GF-D8 (cell line): ENCODE measurements around the gene FGD4.

ENCODE experiments used
- DNase-seq: peaks from one replicate; lab custom pipeline; 2025; lab: John Stamatoyannopoulos, UW

The FGD4 gene

GRCh38 chr12:32407795-32408194 is 8.4 kb downstream of the FGD4 start:
- DNase-seq: no peak

GRCh38 chr12:32413412-32413811 is 14.1 kb downstream of the FGD4 start:
- DNase-seq: no peak

DNA sequence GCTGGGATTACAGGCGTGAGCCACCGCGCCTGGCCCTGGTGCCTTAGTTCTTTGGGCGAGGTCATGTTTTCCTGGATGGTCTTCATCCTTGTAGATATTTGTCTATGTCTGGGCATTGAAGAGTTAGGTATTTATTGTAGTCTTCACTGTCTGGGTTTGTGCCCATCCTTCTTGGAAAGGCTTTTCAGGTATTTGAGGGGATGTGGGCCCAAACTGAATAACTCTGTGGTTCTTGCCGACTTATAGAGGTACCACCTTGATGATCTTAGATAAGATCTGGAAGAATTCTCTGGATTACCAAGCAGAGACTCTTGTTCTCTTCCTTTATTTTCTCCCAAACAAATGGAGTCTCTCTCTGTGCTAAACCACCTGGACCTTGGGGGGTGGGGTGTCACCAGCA is 18.9 kb downstream of the FGD4 start:
- no peak for DNase-seq

DNA sequence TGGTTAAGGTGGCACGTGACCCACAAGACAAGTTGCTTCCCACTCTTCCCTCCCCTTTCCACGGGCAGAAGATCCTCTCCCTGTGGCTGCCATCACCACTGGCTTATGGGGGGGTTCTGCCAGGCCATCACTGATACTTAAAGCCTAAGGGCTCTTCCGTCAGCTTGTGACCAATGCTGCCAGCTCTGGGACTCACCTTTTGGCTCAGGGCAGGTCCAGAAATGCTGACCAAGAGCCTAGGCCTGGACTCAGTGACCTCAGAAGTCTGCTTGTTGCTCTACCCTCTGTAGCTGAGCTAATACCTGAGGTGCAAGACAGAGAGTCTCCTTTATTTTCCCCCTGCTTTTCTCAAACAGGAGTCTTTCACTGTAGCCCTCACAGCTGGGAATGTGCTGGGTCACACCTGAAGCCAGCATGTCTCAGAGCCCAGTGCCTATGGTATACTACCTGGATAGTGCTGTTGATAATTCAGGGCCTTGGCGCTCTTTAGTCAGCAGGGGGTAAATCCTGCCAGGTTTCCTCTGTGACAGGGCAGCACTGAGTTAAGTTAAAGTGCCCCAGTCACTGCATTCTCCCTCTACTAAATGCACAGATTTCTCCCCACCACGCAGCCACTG is 19.7 kb downstream of the FGD4 start:
- no peak for DNase-seq

GRCh38 chr12:32419520-32419960 is 20.2 kb downstream of the FGD4 start:
- no peak for DNase-seq

- DNase-seq: no peak
These were observed 21.0 kb downstream of the FGD4 start for GRCh38 chr12:32420356-32420755.

- DNase-seq: no peak
These were observed 24.2 kb downstream of the FGD4 start for GRCh38 chr12:32423559-32423958.

- DNase-seq: no peak
These were observed 31.7 kb downstream of the FGD4 start for GRCh38 chr12:32431025-32431424.

GRCh38 chr12:32435921-32436705 is 36.8 kb downstream of the FGD4 start:
- DNase-seq: no peak

DNA sequence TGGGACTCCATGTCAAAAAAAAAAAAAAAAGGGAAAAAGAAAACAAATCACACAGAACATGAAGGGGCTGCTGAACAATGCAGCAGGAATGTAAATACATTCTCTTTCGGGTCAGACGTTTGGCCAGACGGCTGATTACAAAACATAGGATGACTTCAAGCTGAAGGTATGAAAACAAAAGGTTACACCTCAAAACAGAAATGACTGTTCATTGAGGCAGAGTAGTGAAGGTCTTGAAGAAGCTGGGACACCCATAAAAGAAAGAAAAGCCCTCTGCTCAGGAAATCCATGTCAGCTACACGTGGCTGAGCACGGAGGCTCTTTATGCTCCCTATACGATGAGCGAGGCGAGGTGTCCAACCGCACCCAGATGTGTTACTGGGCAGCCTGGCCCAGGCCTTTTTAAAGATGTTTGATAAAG is 37.7 kb downstream of the FGD4 start:
- DNase-seq: no peak

DNA sequence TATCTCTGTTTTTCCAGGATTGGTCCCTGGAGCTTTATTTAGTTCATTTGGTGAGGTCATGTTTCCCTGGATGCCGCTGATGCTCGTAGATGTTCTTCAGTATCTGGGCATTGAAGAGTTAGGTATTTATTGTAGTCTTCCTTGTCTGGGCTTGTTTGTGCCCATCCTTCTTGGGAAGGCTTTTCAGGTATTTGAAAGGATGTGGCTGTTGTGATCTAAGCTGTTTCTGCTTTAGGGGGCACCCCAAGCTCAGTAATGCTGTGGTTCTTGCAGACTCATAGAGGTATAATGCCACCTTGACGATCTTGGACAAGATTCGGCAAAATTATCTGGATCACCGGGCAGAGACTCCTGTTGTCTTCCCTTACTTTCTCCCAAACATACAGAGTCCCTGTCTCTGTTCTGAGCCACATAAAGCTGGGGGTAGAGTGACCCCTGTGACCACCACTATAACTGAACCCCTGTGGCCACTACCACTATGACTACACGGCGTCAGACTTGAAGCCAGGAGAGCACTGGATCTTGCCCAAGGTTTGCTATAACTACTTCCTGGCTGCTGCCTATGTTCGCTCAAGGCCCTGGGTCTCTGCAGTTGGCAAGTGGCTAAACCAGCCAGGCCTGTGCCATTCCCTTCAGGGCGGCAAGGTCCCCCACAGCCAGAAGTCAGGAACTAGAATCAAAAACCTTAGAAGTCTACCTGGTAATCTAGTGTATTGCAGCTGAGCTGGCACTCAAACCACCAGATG is 40.9 kb downstream of the FGD4 start:
- no peak for DNase-seq

DNA sequence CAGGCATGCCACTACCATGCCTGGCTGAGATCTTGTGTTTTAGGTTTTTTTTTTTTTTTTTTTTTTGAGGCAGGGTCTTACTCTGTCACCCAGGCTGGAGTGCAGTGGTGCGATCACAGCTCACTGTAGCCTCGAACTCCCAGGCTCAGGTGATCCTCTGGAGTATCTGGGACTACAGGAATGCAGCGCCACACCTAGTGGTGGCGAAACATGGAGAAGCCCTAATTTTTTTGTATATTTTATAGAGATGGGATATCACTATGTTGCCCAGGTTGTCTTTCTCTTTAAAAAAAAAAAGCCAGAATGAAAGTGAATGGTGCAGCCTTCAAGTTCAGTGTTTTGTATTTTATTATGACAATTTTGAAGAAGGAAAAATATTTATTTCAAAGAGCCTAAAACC is 44.1 kb downstream of the FGD4 start:
- DNase-seq: no peak

- no peak for DNase-seq
These were observed 45.5 kb downstream of the FGD4 start for GRCh38 chr12:32444895-32445294.

GRCh38 chr12:32445356-32445755 is 46.0 kb downstream of the FGD4 start:
- DNase-seq: no peak

- DNase-seq: no peak
These were observed 47.2 kb downstream of the FGD4 start for GRCh38 chr12:32446316-32447119.

DNA sequence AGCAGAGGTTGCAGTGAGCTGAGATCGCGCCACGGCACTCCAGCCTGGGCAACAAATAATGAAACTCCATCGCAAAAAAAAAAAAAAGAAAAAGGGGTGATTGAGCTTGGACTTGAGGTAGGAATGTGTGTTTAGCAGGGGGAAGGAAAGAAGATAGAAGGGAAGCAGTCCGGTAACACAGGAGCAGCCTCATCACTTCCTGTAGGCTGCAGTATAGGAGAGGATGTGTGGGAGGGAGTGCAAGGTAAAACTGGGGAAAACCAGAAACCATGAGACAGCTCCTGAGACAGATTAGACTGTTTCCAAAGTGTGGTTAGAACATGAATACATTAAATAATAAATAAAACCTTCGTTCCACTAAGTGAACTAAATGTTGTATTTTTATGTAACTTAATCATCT is 49.2 kb downstream of the FGD4 start:
- DNase-seq: no peak

GRCh38 chr12:32450363-32450762 is 51.0 kb downstream of the FGD4 start:
- no peak for DNase-seq

- no peak for DNase-seq
These were observed 51.4 kb downstream of the FGD4 start for GRCh38 chr12:32450768-32451167.

- DNase-seq: no peak
These were observed 52.5 kb downstream of the FGD4 start for GRCh38 chr12:32451816-32452215.

- DNase-seq: no peak
These were observed 54.7 kb downstream of the FGD4 start for GRCh38 chr12:32454075-32454474.

- DNase-seq: no peak
These were observed 55.5 kb downstream of the FGD4 start for GRCh38 chr12:32454866-32455265.

DNA sequence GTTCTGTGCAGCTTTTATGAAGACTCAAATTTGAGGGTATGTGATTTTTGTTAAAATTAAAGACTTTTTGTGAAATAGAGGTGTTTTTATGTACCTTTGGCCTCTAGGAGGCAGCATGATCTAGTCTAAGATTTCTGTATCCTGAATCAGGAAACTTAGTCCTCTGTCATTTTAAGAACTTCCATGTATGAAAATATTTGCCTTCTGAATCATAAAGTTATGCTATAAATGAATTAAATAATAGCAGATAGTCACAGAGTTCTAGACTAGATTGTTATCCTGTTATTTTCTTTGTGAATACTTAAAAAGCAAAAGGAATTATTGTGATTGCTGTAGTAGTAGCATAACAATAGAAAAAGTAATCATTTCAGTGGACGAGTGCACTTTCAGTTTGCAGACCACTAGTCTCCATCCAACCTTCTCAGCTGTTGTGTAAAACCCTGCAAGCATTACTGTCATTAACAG is 56.3 kb downstream of the FGD4 start:
- peak; percentile 71 for DNase-seq
